GM23338 (cell line): ENCODE results near the gene SVBP. TPM values are rescaled to one million over a fixed set of nuclear protein-coding genes. Genes with fewer than 3 reads are reported as not detected.

ENCODE experiments used
- ATAC-seq: fragments of 200-7000 bp; cut with Tn5 transposase; 3 replicates; pipeline ENCODE4 v1.9.1; 2020
- DNase-seq: peaks from one replicate; pipeline ENCODE4 v3.0.0-alpha.2; 2015; ENCODE audit warnings: low spot score
- H2AFZ ChIP-seq: fragments of 200-600 bp; sonication (generic); 2 replicates; pipeline ENCODE4 v1.8.0; 2016; ENCODE audit warnings: antibody characterized with exemption, mild to moderate bottlenecking, moderate library complexity
- H3F3A ChIP-seq: fragments of 200-600 bp; sonication (generic); replicated peaks from 2 replicates; pipeline ENCODE4 v1.8.0; 2017; ENCODE audit warnings: antibody characterized with exemption, mixed run types, low read depth
- H3K27ac ChIP-seq: fragments of 200-600 bp; sonication (generic); 2 replicates; pipeline ENCODE4 v1.6.1; 2016; ENCODE audit warnings: low read depth
- H3K27me3 ChIP-seq: fragments of 200-600 bp; sonication (generic); 2 replicates; pipeline ENCODE4 v1.8.0; 2016; ENCODE audit warnings: mild to moderate bottlenecking, mixed run types, moderate library complexity; ENCODE audit not compliant: insufficient read depth
- H3K36me3 ChIP-seq: fragments of 200-600 bp; sonication (generic); 2 replicates; pipeline ENCODE4 v1.8.0; 2016; ENCODE audit warnings: mild to moderate bottlenecking; ENCODE audit not compliant: insufficient read depth
- H3K4me1 ChIP-seq: fragments of 200-600 bp; sonication (generic); 2 replicates; pipeline ENCODE4 v1.8.0; 2016; ENCODE audit warnings: mild to moderate bottlenecking, moderate library complexity; ENCODE audit not compliant: insufficient read depth
- H3K4me2 ChIP-seq: fragments of 200-600 bp; sonication (generic); 2 replicates; pipeline ENCODE4 v1.7.1; 2017; ENCODE audit warnings: mixed run types
- H3K4me3 ChIP-seq: fragments of 200-600 bp; sonication (generic); 2 replicates; pipeline ENCODE4 v1.6.1; 2016; ENCODE audit warnings: mixed run types
- H3K79me2 ChIP-seq: fragments of 200-600 bp; sonication (generic); replicated peaks from 2 replicates; pipeline ENCODE4 v1.8.0; 2017; ENCODE audit warnings: mild to moderate bottlenecking; ENCODE audit not compliant: insufficient read depth
- H3K9me2 ChIP-seq: fragments of 200-600 bp; sonication (generic); 2 replicates; pipeline ENCODE4 v1.8.0; 2017; ENCODE audit not compliant: insufficient read depth
- H4K20me1 ChIP-seq: fragments of 200-600 bp; sonication (generic); replicated peaks from 2 replicates; pipeline ENCODE4 v1.8.0; 2017; ENCODE audit warnings: mild to moderate bottlenecking; ENCODE audit not compliant: insufficient read depth
- H3K27ac Mint-ChIP-seq: 2 replicates; pipeline ENCODE4 v1.8.0; 2020; ENCODE audit warnings: inconsistent platforms, mild to moderate bottlenecking, moderate library complexity, mixed read lengths
- H3K27me3 Mint-ChIP-seq: 3 replicates; pipeline ENCODE4 v1.8.0; 2022; ENCODE audit warnings: low read depth, mild to moderate bottlenecking, moderate library complexity, mixed read lengths, inconsistent platforms; ENCODE audit not compliant: insufficient read depth, poor library complexity
- H3K36me3 Mint-ChIP-seq: 3 replicates; pipeline ENCODE4 v1.8.0; 2021; ENCODE audit warnings: low read depth, mild to moderate bottlenecking, inconsistent platforms, moderate library complexity, mixed read lengths
- H3K4me1 Mint-ChIP-seq: 3 replicates; pipeline ENCODE4 v1.8.0; 2020; ENCODE audit warnings: mild to moderate bottlenecking, inconsistent platforms, mixed read lengths
- H3K4me3 Mint-ChIP-seq: 3 replicates; pipeline ENCODE4 v1.8.0; 2021; ENCODE audit warnings: moderate library complexity, mild to moderate bottlenecking, inconsistent platforms, mixed read lengths
- H3K9me3 Mint-ChIP-seq: 3 replicates; pipeline ENCODE4 v1.8.0; 2020; ENCODE audit warnings: moderate library complexity, mild to moderate bottlenecking, inconsistent platforms, mixed read lengths
- CREB1 ChIP-seq: fragments of 250-450 bp; sonication (Bioruptor Pico); IDR thresholded peaks from 2 replicates; pipeline ENCODE4 v1.5.0; 2020; ENCODE audit warnings: low read depth, mild to moderate bottlenecking, moderate library complexity
- EZH2 ChIP-seq: fragments of 200-600 bp; sonication (generic); IDR thresholded peaks from one replicate; pipeline ENCODE4 v1.8.0; 2017; ENCODE audit warnings: antibody characterized with exemption, mild to moderate bottlenecking, low read depth; ENCODE audit not compliant: unreplicated experiment
- EZH2phosphoT487 ChIP-seq: fragments of 200-600 bp; sonication (generic); IDR thresholded peaks from one replicate; pipeline ENCODE4 v1.8.1; 2018; ENCODE audit warnings: antibody characterized with exemption; ENCODE audit not compliant: unreplicated experiment
- JUNB ChIP-seq: IDR thresholded peaks from one replicate; pipeline ENCODE4 v1.6.1; 2016; ENCODE audit warnings: antibody characterized with exemption; ENCODE audit not compliant: unreplicated experiment
- NANOG ChIP-seq: IDR thresholded peaks from 2 replicates; pipeline ENCODE4 v1.6.1; 2016; ENCODE audit warnings: antibody characterized with exemption, borderline replicate concordance
- POLR2AphosphoS5 ChIP-seq: IDR thresholded peaks from 2 replicates; pipeline ENCODE4 v1.6.1; 2016; ENCODE audit warnings: antibody characterized with exemption, low read depth
- STAT1 ChIP-seq: IDR thresholded peaks from one replicate; pipeline ENCODE4 v1.6.1; 2016; ENCODE audit warnings: antibody characterized with exemption; ENCODE audit not compliant: unreplicated experiment
- ZNF114 ChIP-seq: fragments of 250-450 bp; sonication (Bioruptor Pico); IDR thresholded peaks from 2 replicates; pipeline ENCODE4 v1.5.0; 2020; ENCODE audit warnings: mild to moderate bottlenecking, moderate library complexity
- ZNF331 ChIP-seq: fragments of 250-450 bp; sonication (Bioruptor Pico); IDR thresholded peaks from 2 replicates; pipeline ENCODE4 v1.5.0; 2020; ENCODE audit warnings: low read depth, mild to moderate bottlenecking, moderate library complexity
- polyA plus RNA-seq: library from polyadenylated mRNA; unstranded; fragments of >200 nt; fragmentation: Nextera tagmentation; extraction: Ambion mirVana; gene quantifications from 2 replicates; pipeline ENCODE4 v1.2.1, GENCODE V29; 2016
- total RNA-seq: library from RNA; depleted of rRNA; stranded (reverse); fragments of >200 nt; shearing (Covaris generic); gene quantifications from 2 replicates; pipeline ENCODE4 v1.2.3, GENCODE V29; 2014
- TF ChIP-seq, protein P1 (sequence below): IDR thresholded peaks from one replicate; pipeline ENCODE4 v1.6.1; 2018; ENCODE audit warnings: antibody characterized with exemption; ENCODE audit not compliant: unreplicated experiment
- TF ChIP-seq, protein P2 (sequence below): IDR thresholded peaks from 2 replicates; pipeline ENCODE4 v1.6.1; 2016; ENCODE audit warnings: antibody characterized with exemption
- TF ChIP-seq, protein P3 (sequence below): fragments of 250-450 bp; sonication (Bioruptor Pico); IDR thresholded peaks from 2 replicates; pipeline ENCODE4 v1.5.0; 2020; ENCODE audit warnings: mild to moderate bottlenecking, moderate library complexity
- TF ChIP-seq, protein P4 (sequence below), 2 experiments: fragments of 200-600 bp in 1 of 2; sonication (generic) in 1 of 2; conservative IDR thresholded peaks; 2 replicates each; pipeline versions ENCODE4 v1.5.1 to v1.6.1; 2016 to 2017; ENCODE audit warnings: antibody characterized with exemption in 2 of 2, low read depth in 2 of 2, mild to moderate bottlenecking in 2 of 2, moderate library complexity in 1 of 2

SVBP gene
- total and polyA plus RNA-seq, 2 experiments from 2014 or later: 22.1 to 82.1 TPM

DNA sequence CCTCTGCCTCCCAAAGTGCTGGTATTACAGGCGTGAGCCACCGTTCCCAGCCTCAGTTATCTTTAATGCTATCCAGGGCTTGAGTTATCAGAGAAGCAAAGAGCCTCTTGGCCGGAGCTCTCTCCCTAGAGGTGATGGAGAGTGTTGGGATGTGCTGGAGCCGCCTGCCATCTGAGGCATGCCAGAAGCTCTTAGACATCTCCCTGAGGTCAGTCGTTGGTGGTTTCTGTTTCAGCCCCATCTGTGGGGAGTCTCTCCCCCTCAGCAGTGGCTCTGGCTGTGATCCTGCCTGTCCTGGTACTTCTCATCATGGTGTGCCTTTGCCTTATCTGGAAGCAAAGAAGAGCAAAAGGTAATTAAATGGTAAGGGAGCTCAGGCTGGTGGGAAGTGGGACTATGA is 17.6 kb upstream of the SVBP start:
- Mint-ChIP-seq H3K9me3 (no peaks in the 10 kb centered on the region), H3K4me1 (no peaks in the 10 kb centered on the region), H3K27ac (no peak overlapping the region), H3K36me3 (no peaks in the 10 kb centered on the region; the same call in 2 of the 3 replicates), H3K27me3 (peaks cover 12% of the 10 kb centered on the region), H3K4me3 (no peak overlapping the region)
- ATAC-seq: no peak
- no peak for TF ChIP-seq NANOG
- TF ChIP-seq, protein P1, sequence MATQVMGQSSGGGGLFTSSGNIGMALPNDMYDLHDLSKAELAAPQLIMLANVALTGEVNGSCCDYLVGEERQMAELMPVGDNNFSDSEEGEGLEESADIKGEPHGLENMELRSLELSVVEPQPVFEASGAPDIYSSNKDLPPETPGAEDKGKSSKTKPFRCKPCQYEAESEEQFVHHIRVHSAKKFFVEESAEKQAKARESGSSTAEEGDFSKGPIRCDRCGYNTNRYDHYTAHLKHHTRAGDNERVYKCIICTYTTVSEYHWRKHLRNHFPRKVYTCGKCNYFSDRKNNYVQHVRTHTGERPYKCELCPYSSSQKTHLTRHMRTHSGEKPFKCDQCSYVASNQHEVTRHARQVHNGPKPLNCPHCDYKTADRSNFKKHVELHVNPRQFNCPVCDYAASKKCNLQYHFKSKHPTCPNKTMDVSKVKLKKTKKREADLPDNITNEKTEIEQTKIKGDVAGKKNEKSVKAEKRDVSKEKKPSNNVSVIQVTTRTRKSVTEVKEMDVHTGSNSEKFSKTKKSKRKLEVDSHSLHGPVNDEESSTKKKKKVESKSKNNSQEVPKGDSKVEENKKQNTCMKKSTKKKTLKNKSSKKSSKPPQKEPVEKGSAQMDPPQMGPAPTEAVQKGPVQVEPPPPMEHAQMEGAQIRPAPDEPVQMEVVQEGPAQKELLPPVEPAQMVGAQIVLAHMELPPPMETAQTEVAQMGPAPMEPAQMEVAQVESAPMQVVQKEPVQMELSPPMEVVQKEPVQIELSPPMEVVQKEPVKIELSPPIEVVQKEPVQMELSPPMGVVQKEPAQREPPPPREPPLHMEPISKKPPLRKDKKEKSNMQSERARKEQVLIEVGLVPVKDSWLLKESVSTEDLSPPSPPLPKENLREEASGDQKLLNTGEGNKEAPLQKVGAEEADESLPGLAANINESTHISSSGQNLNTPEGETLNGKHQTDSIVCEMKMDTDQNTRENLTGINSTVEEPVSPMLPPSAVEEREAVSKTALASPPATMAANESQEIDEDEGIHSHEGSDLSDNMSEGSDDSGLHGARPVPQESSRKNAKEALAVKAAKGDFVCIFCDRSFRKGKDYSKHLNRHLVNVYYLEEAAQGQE: no peak
- TF ChIP-seq EZH2phosphoT487: no peak
- TF ChIP-seq POLR2AphosphoS5: no peak
- TF ChIP-seq EZH2: no peak
- no peak for TF ChIP-seq STAT1
- TF ChIP-seq ZNF331: no peak
- TF ChIP-seq, protein P2, sequence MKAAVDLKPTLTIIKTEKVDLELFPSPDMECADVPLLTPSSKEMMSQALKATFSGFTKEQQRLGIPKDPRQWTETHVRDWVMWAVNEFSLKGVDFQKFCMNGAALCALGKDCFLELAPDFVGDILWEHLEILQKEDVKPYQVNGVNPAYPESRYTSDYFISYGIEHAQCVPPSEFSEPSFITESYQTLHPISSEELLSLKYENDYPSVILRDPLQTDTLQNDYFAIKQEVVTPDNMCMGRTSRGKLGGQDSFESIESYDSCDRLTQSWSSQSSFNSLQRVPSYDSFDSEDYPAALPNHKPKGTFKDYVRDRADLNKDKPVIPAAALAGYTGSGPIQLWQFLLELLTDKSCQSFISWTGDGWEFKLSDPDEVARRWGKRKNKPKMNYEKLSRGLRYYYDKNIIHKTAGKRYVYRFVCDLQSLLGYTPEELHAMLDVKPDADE: no peak
- TF ChIP-seq, protein P3, sequence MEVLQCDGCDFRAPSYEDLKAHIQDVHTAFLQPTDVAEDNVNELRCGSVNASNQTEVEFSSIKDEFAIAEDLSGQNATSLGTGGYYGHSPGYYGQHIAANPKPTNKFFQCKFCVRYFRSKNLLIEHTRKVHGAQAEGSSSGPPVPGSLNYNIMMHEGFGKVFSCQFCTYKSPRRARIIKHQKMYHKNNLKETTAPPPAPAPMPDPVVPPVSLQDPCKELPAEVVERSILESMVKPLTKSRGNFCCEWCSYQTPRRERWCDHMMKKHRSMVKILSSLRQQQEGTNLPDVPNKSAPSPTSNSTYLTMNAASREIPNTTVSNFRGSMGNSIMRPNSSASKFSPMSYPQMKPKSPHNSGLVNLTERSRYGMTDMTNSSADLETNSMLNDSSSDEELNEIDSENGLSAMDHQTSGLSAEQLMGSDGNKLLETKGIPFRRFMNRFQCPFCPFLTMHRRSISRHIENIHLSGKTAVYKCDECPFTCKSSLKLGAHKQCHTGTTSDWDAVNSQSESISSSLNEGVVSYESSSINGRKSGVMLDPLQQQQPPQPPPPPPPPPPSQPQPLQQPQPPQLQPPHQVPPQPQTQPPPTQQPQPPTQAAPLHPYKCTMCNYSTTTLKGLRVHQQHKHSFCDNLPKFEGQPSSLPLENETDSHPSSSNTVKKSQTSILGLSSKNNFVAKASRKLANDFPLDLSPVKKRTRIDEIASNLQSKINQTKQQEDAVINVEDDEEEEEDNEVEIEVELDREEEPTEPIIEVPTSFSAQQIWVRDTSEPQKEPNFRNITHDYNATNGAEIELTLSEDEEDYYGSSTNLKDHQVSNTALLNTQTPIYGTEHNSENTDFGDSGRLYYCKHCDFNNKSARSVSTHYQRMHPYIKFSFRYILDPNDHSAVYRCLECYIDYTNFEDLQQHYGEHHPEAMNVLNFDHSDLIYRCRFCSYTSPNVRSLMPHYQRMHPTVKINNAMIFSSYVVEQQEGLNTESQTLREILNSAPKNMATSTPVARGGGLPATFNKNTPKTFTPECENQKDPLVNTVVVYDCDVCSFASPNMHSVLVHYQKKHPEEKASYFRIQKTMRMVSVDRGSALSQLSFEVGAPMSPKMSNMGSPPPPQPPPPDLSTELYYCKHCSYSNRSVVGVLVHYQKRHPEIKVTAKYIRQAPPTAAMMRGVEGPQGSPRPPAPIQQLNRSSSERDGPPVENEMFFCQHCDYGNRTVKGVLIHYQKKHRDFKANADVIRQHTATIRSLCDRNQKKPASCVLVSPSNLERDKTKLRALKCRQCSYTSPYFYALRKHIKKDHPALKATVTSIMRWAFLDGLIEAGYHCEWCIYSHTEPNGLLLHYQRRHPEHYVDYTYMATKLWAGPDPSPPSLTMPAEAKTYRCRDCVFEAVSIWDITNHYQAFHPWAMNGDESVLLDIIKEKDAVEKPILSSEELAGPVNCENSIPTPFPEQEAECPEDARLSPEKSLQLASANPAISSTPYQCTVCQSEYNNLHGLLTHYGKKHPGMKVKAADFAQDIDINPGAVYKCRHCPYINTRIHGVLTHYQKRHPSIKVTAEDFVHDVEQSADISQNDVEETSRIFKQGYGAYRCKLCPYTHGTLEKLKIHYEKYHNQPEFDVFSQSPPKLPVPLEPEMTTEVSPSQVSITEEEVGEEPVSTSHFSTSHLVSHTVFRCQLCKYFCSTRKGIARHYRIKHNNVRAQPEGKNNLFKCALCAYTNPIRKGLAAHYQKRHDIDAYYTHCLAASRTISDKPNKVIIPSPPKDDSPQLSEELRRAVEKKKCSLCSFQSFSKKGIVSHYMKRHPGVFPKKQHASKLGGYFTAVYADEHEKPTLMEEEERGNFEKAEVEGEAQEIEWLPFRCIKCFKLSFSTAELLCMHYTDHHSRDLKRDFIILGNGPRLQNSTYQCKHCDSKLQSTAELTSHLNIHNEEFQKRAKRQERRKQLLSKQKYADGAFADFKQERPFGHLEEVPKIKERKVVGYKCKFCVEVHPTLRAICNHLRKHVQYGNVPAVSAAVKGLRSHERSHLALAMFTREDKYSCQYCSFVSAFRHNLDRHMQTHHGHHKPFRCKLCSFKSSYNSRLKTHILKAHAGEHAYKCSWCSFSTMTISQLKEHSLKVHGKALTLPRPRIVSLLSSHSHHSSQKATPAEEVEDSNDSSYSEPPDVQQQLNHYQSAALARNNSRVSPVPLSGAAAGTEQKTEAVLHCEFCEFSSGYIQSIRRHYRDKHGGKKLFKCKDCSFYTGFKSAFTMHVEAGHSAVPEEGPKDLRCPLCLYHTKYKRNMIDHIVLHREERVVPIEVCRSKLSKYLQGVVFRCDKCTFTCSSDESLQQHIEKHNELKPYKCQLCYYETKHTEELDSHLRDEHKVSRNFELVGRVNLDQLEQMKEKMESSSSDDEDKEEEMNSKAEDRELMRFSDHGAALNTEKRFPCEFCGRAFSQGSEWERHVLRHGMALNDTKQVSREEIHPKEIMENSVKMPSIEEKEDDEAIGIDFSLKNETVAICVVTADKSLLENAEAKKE (CRISPR knock-in tag): no peak
- TF ChIP-seq, protein P4, sequence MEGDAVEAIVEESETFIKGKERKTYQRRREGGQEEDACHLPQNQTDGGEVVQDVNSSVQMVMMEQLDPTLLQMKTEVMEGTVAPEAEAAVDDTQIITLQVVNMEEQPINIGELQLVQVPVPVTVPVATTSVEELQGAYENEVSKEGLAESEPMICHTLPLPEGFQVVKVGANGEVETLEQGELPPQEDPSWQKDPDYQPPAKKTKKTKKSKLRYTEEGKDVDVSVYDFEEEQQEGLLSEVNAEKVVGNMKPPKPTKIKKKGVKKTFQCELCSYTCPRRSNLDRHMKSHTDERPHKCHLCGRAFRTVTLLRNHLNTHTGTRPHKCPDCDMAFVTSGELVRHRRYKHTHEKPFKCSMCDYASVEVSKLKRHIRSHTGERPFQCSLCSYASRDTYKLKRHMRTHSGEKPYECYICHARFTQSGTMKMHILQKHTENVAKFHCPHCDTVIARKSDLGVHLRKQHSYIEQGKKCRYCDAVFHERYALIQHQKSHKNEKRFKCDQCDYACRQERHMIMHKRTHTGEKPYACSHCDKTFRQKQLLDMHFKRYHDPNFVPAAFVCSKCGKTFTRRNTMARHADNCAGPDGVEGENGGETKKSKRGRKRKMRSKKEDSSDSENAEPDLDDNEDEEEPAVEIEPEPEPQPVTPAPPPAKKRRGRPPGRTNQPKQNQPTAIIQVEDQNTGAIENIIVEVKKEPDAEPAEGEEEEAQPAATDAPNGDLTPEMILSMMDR (conservative IDR thresholded peaks at IDR 0.05; ENCODE audit: low read depth in 2 of 2): no peak
- no peak for TF ChIP-seq JUNB
- TF ChIP-seq ZNF114: no peak
- no peak for TF ChIP-seq CREB1
- no peaks in the 10 kb centered on the region; the same call in 1 of the 2 replicates for H4K20me1 ChIP-seq
- H3K9me2 ChIP-seq: no peaks in the 10 kb centered on the region
- no peaks in the 10 kb centered on the region for H3K4me1 ChIP-seq
- no peaks in the 10 kb centered on the region for H3K79me2 ChIP-seq
- H3F3A ChIP-seq: no peaks in the 10 kb centered on the region
- H2AFZ ChIP-seq: no peak overlapping the region
- no peaks in the 10 kb centered on the region for H3K27me3 ChIP-seq
- H3K27ac ChIP-seq: no peak overlapping the region
- no peak overlapping the region for H3K4me3 ChIP-seq
- no peak overlapping the region for H3K4me2 ChIP-seq
- H3K36me3 ChIP-seq: no peaks in the 10 kb centered on the region
- no peak for DNase-seq
